Heart left ventricle (tissue), 13 donors: ENCODE data around the gene GABBR1.

Experiments
- POLR2A ChIP-seq, 2 donors: fragments of 450-650 bp; IDR thresholded peaks; one replicate each; pipeline ENCODE4 v1.6.1; 2017; ENCODE audit warnings: antibody characterized with exemption in 2 of 2, mild to moderate bottlenecking in 2 of 2, moderate library complexity in 2 of 2
- TF ChIP-seq, protein P1 (sequence below), 12 donors: fragments of 200-600 bp; sonication (generic) in 4 of 12; IDR thresholded peaks; one replicate each; pipeline versions ENCODE4 v1.5.0 to v1.8.0; 2018 to 2022; ENCODE audit warnings: antibody characterized with exemption in 12 of 12, mild to moderate bottlenecking in 5 of 12
- donor health status: ischemic (EF 13 %, LVEDD 7.1; RV severe dilation, severe dysfunction).
- donor health status: DM: no; HTN: yes; CAD: no.
- donor health status: DM: no; HTN: no; CAD: no.
- donor health status: ischemic (EF 25% LVEDD 6.9; RV normal size, moderate dysfunction).
- donor health status: ischemic (EF 25% LVEDD 5.7; RV mildly dilated, moderate dysfunction).
- donor health status: ischemic (EF 35%, LVEDD 5.7; RV mildly dilated, moderate dysfunction).
- donor health status: nonischemic (EF 11% LVEDD 7.7; RV severe dilation, severe dysfunction).
- donor health status: DM: yes; HTN: yes; CAD: no.
- donor health status: PGD.
- donor health status: ischemic (EF 29% LVEDD 5.4; RV normal size, mild dysfunction).
- donor health status: nonischemic (EF 23%, LVEDD 6.1; RV moderate dilation, normal function).

DNA sequence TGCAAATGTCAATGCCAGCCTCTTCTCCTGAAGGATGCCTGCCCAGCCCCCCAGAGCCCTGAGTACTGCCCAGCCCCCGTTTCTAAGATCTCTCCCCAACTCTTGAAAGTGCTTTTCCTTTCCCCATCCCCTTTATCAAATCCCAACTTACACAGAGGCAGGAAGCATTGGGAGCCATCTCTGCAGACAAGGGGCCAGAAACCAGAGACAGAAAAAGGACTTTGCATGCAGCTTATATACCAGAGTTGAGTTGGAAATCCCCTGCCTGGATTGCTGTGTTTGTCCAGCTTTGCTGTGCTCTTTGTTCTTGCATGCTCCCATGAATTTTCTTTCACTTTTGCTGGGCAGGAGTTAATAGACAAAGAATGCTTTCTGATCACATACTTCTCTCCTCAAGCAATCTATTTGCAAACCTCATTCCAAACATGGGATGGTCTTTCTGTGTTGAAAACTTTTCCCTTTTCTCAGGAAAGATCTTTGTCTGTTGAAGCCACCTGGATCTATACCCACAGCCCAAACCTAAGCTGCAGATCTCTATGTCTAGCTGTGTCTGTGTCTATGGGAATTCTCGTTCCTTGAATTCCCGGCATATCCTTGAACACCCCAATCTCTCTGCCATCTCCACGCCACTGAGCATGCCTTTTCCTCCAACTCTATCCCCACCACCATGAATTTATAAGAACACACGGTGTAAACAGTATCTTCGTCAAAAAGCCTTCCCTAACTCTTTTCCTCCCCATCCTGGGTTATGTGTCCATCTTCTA is 73.3 kb downstream of the GABBR1 start, which contains the start of gene UBD:
- TF ChIP-seq, protein P1, sequence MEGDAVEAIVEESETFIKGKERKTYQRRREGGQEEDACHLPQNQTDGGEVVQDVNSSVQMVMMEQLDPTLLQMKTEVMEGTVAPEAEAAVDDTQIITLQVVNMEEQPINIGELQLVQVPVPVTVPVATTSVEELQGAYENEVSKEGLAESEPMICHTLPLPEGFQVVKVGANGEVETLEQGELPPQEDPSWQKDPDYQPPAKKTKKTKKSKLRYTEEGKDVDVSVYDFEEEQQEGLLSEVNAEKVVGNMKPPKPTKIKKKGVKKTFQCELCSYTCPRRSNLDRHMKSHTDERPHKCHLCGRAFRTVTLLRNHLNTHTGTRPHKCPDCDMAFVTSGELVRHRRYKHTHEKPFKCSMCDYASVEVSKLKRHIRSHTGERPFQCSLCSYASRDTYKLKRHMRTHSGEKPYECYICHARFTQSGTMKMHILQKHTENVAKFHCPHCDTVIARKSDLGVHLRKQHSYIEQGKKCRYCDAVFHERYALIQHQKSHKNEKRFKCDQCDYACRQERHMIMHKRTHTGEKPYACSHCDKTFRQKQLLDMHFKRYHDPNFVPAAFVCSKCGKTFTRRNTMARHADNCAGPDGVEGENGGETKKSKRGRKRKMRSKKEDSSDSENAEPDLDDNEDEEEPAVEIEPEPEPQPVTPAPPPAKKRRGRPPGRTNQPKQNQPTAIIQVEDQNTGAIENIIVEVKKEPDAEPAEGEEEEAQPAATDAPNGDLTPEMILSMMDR (IDR thresholded peaks at IDR 0.05): no peak
- no peak for TF ChIP-seq POLR2A (IDR thresholded peaks at IDR 0.05)
